ENCODE results near the gene ZDHHC14. TPM values are rescaled to one million over a fixed set of nuclear protein-coding genes. Genes with fewer than 3 reads are reported as not detected.

Gene ZDHHC14
- total RNA-seq (2022; extraction: Qiagen RNA extraction): 1.7 to 3.3 TPM (median 2.8 TPM) in 5 replicates

DNA sequence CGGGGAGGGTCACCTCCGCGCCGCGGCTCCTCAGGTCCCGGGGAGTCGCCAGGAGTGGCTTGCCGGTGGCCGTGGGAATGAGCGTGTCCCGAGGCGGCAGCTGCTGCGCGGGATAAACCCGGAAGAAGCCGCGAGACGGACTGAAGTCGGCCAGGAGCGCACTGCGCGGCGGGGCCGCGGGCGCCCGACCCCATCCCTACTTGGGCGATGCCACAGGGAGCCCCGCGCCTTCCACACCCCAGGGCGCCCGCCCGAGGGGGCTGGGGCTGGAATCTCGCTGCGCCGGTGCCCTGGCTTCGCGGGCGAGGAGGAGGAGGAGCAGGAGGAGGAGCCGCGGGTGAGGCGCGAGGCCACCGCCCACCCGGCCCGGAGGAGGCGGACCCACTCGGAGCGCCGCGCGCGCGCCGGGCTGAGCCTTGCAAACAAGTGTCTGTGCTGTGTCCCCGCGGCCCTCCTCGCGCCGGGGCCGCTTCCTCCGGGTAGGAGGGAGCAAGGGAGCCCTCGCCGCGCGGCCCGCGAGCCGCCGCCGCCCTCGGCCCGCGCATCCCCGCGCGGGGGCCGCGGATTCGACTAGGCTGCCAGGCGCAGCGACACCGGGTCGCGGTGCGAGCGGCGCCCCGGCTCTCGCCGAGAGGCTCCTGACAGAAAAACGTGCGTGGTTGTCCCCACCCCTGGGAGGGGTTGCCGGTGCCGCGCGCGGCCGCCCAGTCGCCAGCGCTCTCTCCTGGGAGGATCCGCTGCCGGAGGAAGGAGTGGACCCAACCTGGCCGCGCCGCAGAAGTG, at the start of gene ZDHHC14:
ZDHHC14 (plus strand) TSS at position 412 of the 783 bp plus-strand sequence.

Other genes with a start within 250 kb of the ZDHHC14 start
- 5.8 to 8.7 TPM (median 6.4 TPM) in 5 replicates for gene TMEM242, start 57.7 kb upstream of the ZDHHC14 start, total RNA-seq (2022; extraction: Qiagen RNA extraction)